ENCODE measurements around the gene ABHD2.

ABHD2 gene

DNA sequence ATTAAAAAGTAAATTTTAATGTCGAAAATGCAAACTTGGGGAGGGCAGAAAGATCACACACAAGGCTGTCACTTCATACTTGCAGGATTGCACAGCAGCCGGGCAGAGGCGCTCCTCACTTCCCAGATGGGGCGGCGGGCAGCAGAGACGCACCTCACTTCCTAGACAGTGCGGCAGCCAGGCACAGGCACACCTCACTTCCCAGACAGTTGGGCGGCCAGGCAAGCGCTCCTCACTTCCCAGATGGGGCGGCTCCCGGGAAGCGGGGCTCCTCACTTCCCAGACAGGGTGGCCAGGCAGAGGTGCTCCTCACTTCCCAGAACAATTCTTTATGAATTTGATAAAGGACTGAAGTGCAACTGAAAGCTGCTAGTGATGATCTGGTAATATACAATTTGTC lies 111.9 kb downstream of the ABHD2 start:
- TF ChIP-seq, protein P1, sequence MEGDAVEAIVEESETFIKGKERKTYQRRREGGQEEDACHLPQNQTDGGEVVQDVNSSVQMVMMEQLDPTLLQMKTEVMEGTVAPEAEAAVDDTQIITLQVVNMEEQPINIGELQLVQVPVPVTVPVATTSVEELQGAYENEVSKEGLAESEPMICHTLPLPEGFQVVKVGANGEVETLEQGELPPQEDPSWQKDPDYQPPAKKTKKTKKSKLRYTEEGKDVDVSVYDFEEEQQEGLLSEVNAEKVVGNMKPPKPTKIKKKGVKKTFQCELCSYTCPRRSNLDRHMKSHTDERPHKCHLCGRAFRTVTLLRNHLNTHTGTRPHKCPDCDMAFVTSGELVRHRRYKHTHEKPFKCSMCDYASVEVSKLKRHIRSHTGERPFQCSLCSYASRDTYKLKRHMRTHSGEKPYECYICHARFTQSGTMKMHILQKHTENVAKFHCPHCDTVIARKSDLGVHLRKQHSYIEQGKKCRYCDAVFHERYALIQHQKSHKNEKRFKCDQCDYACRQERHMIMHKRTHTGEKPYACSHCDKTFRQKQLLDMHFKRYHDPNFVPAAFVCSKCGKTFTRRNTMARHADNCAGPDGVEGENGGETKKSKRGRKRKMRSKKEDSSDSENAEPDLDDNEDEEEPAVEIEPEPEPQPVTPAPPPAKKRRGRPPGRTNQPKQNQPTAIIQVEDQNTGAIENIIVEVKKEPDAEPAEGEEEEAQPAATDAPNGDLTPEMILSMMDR (IDR thresholded peaks at IDR 0.05; ENCODE audit: borderline replicate concordance, insufficient read depth, low read depth, low read length), result no peak
- no peak overlapping the region for H3K4me3 ChIP-seq (ENCODE audit: low read depth, low read length)

DNA sequence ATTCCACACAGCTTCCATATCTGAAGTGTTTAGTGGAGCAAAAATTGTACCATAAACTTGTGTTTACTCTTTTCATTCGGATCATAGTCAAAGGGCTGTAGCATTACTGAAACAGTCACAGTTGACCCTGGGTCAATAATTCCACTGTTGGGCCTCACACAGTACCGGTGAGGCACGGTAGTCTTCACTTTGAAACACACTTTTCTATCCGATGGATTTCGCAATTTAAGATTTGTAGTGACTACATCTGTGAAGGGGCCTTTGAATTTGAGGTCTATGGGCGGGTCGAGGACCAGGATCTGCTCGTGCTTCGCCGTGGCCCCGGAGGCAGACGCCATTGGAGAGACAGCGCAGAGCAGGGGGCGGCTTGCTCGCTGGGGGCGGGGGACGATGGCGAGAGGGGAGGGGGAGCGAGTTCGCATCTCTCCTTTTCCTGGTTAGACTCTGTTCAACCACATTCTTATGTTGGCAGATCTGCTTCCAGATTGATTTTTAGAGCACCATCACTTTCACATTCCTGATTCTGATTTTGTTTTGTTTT lies 113.3 kb downstream of the ABHD2 start:
- TF ChIP-seq, protein P1 (IDR thresholded peaks at IDR 0.05; ENCODE audit: borderline replicate concordance, insufficient read depth, low read depth, low read length), result no peak
- H3K4me3 ChIP-seq (ENCODE audit: low read depth, low read length), result no peak overlapping the region

DNA sequence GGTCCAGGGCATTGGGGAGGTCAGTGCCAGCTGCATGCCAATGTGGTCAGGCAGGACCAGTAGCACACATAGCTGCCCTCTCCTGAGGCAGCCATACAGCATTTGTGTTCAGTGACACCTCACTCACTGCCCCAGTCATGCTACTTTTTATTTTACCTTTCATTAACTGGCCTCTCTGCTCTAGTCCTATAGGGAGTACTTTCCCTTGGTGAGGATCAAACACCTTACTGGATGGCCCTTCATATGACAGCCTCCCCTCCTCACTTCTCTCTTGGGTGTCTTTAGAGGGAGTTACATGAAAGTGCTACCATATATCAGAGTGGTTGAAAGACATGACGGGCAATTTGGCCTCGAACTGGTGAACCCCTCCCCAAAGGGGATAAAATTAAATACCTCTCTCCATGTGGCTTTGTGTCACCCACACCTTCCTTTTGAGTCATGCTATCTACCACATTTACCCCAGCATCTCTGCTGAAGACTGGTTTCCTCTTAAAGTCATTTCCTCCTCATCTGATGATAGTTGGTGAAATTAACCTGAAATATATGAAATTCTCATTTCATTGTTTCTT lies 115.5 kb downstream of the ABHD2 start:
- TF ChIP-seq, protein P1 (IDR thresholded peaks at IDR 0.05; ENCODE audit: borderline replicate concordance, insufficient read depth, low read depth, low read length), result no peak
- H3K4me3 ChIP-seq (ENCODE audit: low read depth, low read length), result no peak overlapping the region

DNA sequence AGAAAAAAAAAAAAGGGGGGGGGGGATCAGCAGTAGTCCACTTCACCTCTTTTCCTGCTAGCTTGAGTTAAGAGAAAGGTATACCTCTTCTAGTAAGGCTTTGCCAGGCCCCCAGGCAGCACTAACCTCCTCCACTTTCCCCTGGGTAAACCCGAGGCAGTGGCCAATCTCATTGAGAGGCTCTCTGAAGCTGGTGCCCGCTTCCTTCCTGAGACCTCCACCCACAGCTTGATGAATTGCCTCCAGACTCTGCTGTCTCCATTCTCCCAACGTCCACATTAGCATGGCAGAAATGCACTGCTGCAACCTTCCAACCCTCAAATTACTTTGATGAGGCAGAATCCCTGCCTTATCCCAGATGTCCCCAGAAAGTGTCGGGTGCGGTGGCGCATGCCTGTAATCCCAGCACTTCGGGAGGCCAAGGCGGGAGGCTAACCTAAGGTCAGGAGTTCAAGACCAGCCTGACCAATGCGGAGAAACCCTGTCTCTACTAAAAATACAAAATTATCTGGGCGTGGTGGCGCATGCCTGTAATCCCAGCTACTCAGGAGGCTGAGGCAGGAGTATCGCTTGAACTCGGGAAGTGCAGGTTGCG lies 117.8 kb downstream of the ABHD2 start:
- H3K4me3 ChIP-seq (ENCODE audit: low read depth, low read length), result no peak overlapping the region
- TF ChIP-seq, protein P1 (IDR thresholded peaks at IDR 0.05; ENCODE audit: borderline replicate concordance, insufficient read depth, low read depth, low read length), result no peak

DNA sequence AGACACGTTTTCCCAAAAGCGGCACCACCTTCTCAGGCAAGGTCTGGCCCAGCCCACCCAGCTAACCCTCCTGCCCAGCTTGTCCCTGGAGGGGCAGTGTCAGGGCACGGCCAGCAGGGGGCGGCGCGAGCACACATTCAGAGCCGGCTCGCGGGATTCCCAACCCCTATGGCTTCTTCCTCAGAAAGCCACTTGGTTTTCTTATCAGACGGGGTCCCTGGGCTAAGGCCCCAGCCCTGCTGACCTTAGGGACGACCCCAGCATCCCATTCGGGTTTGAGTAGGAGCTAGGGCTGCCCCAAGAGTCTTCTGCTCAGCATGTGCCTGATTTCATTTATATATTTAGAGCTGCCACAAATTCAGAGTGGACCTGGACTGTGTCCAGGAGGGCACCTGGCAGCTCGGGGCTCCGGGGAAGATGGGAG lies 118.7 kb downstream of the ABHD2 start:
- TF ChIP-seq, protein P1 (IDR thresholded peaks at IDR 0.05; ENCODE audit: borderline replicate concordance, insufficient read depth, low read depth, low read length), result peak; percentile 99

DNA sequence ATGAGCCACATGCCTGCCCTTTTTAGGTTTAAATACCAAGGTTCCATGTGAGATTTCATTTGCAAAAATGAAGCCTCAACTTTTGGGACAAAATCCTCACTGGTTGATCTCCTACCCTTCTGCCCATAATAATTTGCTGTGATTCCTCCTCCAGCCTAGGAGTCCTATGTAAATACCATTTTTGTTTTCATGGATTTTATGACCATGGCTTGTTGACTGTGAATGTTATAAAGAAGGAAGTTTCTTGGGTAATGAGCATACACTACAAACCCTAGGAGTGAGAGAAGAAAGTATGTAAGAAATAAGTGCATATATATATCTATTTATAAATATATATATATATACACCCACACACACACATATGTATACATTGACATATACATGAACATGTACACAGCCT lies 120.0 kb downstream of the ABHD2 start:
- TF ChIP-seq, protein P1 (IDR thresholded peaks at IDR 0.05; ENCODE audit: borderline replicate concordance, insufficient read depth, low read depth, low read length), result no peak
- no peak overlapping the region for H3K4me3 ChIP-seq (ENCODE audit: low read depth, low read length)

More for the DNA sequence above, 118.7 kb downstream of the ABHD2 start:
- no peak overlapping the region for H3K4me3 ChIP-seq (ENCODE audit: low read depth, low read length)

DNA sequence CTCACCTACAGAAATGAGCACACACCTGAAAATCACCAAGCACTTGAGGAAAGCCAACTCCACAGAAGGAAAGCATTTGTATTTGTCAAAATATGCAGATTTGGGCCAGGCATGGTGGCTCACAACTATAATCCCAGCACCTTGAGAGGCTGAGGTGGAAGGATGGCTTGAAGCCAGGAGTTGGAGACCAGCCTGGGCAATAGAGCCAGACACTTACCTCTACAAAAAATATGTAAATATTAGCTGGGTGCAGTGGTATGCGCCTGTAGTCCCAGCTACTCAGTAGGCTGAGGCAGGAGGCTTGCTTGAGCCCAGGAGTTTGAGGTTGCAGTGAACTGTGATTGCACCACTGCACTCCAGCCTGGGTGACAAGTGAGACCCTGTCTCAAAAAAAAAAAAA lies 120.8 kb downstream of the ABHD2 start:
- TF ChIP-seq, protein P1 (IDR thresholded peaks at IDR 0.05; ENCODE audit: borderline replicate concordance, insufficient read depth, low read depth, low read length), result no peak
- H3K4me3 ChIP-seq (ENCODE audit: low read depth, low read length), result no peak overlapping the region

All from GM12875 (cell line).